GM10248 (cell line): Measurements from ENCODE around the gene CSN1S1.

Source experiments
- CTCF ChIA-PET: fragments of 300-600 bp; sonication (Branson Sonifier 250); formaldehyde crosslinking; extraction: SDS; loops from one replicate; lab custom pipeline; 2021; ENCODE audit warnings: antibody characterized with exemption; lab: Yijun Ruan, JAX
- POLR2A ChIA-PET: fragments of 350-650 bp; sonication (Branson Sonifier 250); formaldehyde crosslinking; extraction: SDS; loops from one replicate; lab custom pipeline; 2020; ENCODE audit warnings: antibody characterized with exemption; lab: Yijun Ruan, JAX
- DNase-seq: peaks from one replicate; pipeline ENCODE4 v3.0.0; 2012; ENCODE audit errors: extremely low spot score
- CTCF ChIP-seq: IDR thresholded peaks from 2 replicates; pipeline ENCODE4 v1.5.1; 2012; ENCODE audit warnings: mild to moderate bottlenecking, low read depth; ENCODE audit errors: extremely low read depth, missing control alignments, control extremely low read depth

Gene CSN1S1

GRCh38 chr4:69977582-69977981, 46.7 kb downstream of the CSN1S1 start:
- TF ChIP-seq CTCF = no peak
- CTCF ChIA-PET = interaction anchor here (1.1 to 1.5 kb wide), 3 partner anchors 10 to 22 kb away, joined by 3 to 4 read pairs (median 4); no protein-coding TSS in a partner anchor
- POLR2A ChIA-PET = no interaction called here
- no peak for DNase-seq

GRCh38 chr4:69984030-69984443, 53.2 kb downstream of the CSN1S1 start:
- no peak for DNase-seq
- TF ChIP-seq CTCF = no peak
- CTCF ChIA-PET = no interaction called here
- POLR2A ChIA-PET = no interaction called here

DNA sequence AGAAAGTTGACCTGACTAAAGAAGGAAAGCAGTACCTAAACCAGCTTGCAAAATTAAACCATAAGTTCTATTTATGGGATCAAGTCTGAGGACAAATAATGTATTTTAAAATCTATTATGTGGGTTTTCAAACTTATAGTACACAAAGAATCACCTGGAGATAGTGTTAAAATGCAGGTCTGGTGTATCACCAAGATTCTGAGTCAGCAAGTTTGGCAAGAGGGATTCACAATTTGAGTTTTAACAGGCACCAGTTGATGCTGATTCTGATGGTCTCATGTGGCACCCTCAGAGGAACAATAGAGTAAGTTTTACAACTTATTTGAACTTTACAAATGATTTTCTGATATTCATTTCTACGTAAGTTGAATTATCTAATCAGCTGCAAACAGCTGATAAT, 55.8 kb downstream of the CSN1S1 start:
- CTCF ChIA-PET = no interaction called here
- POLR2A ChIA-PET = no interaction called here
- no peak for DNase-seq
- no peak for TF ChIP-seq CTCF

- DNase-seq = no peak
- POLR2A ChIA-PET = no interaction called here
- TF ChIP-seq CTCF = no peak
- CTCF ChIA-PET = no interaction called here
Measured at GRCh38 chr4:69991016-69991415, 60.1 kb downstream of the CSN1S1 start.

DNA sequence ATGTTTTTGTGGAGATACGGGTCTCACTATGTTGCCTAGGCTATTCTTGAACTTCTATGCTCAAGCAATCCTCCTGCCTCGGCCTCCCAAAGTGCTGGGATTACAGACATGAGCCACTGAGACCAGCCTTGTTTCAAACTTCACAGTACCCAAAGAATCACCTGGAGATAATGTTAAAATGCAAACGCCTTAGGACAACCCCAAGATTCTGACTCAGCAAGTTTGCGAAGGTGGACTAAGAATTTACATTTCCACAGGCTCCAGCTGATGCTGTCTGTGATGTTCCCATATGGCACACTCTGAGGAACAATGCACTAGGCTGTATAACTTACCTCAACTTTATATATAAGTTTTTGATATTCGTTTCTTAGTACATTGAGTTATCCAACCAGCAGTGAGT, 63.9 kb downstream of the CSN1S1 start:
- ChIA-PET CTCF (no interaction called here), POLR2A (no interaction called here)
- no peak for DNase-seq
- TF ChIP-seq CTCF = no peak

GRCh38 chr4:69995526-69996016, 64.7 kb downstream of the CSN1S1 start, which contains the start of gene STATH:
Gene STATH (plus strand): TSS chr4:69995966. CDS start chr4:69998438, 2,472 bp downstream.
- ChIA-PET CTCF (no interaction called here), POLR2A (no interaction called here)
- no peak for TF ChIP-seq CTCF
- DNase-seq = no peak
